Mucosa of descending colon (tissue), 3 donors: ENCODE data around the gene F10. TPM values are rescaled to one million over a fixed set of nuclear protein-coding genes. Genes with fewer than 3 reads are reported as not detected.

Source experiments
- ATAC-seq: fragments of 200-7000 bp; cut with Tn5 transposase; one replicate; pipeline ENCODE4 v1.9.1; 2020; ENCODE audit warnings: mild to moderate bottlenecking, moderate library complexity
- DNase-seq, 3 donors: peaks; one replicate each; pipeline ENCODE4 v3.0.0-alpha.2; 2020
- H3K36me3 ChIP-seq: fragments of 200-600 bp; one replicate; pipeline ENCODE4 v1.8.0; 2021; ENCODE audit warnings: low read depth, mild to moderate bottlenecking
- H3K4me1 ChIP-seq: fragments of 200-600 bp; one replicate; pipeline ENCODE4 v1.8.0; 2021; ENCODE audit warnings: low read depth, mild to moderate bottlenecking
- H3K4me3 ChIP-seq: fragments of 200-600 bp; one replicate; pipeline ENCODE4 v1.8.0; 2021; ENCODE audit warnings: mild to moderate bottlenecking
- H3K9me3 ChIP-seq: fragments of 200-600 bp; one replicate; pipeline ENCODE4 v1.8.0; 2021; ENCODE audit warnings: mild to moderate bottlenecking
- intact Hi-C, 2 donors: fragments of 100-400 bp; cut with DNase I in 1 of 2; cut with micrococcal nuclease in 1 of 2; formaldehyde crosslinking; loops; one replicate each; pipeline versions ENCODE4 v1.11.0 to v1.11.1; 2022; cut with DNase I, micrococcal nuclease
- total RNA-seq, 3 donors: library from RNA; stranded (reverse); fragmentation: NEBNext Ultra II Directional in 2 of 3; extraction: Animal tissue kit (Norgen Biotek cat#: 25700) in 2 of 3; gene quantifications; one replicate each; pipeline versions ENCODE4 v1.2.1 to v1.2.4, GENCODE V29; 2021 to 2023
- TF ChIP-seq, protein P1 (sequence below): fragments of 200-600 bp; IDR thresholded peaks from one replicate; pipeline ENCODE4 v1.8.0; 2022; ENCODE audit warnings: antibody characterized with exemption, mild to moderate bottlenecking
- donor health status: DM: no; HTN: no; CAD: no; lungs with moderate emphysema.
- donor health status: DM: no; HTN: no; CAD: no.
- donor health status: DM: no; HTN: yes; CAD: no.

F10 gene
- total RNA-seq, 3 donors from 2014 or later = 1.3 to 3.5 (median 2.0) TPM

DNA sequence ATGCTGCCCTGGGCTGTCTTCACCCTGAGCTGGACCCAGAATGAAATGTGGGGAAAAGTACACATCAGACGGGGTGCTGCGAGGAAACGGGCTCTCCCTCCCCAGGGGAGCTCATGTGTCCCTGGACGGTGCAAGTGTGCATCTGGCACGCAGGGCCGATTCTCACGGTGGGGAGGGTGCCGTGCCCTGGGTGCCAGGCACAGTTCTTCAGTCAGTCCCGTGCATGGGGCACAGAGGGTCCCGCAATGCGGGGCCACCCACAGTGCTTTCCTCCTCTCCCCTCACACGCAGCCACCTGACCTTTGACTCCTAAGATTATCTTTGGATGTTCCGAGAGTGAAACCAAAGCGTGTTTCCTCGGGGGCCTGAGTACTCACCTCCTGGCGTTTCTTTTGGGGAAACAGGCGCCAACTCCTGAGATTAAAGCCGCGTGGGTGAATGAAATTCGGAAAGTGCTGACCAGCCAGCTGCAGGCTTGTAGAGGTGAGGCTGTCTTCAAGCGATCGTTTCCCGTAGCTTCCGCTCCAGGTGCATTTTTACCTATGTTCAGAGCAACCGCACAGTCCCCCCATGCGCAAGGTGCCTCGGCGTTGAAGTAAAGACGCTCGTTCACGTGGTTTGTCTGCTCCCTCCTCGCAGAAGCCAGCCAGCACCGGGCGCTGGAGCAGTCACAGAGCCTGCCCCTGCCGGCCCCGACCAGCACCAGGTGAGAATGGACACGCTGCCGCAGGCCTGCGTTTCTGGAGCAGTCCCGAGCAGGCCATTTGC, 34.5 kb upstream of the F10 start:
- H3K36me3 ChIP-seq = no peaks in the 10 kb centered on the region
- intact Hi-C loops = no loop called here
- no peaks in the 10 kb centered on the region for H3K9me3 ChIP-seq
- H3K4me1 ChIP-seq = no peaks in the 10 kb centered on the region
- H3K4me3 ChIP-seq = no peak overlapping the region
- no peak for ATAC-seq
- peak in 1 of 3 donors; percentile 22 for DNase-seq
- TF ChIP-seq, protein P1, sequence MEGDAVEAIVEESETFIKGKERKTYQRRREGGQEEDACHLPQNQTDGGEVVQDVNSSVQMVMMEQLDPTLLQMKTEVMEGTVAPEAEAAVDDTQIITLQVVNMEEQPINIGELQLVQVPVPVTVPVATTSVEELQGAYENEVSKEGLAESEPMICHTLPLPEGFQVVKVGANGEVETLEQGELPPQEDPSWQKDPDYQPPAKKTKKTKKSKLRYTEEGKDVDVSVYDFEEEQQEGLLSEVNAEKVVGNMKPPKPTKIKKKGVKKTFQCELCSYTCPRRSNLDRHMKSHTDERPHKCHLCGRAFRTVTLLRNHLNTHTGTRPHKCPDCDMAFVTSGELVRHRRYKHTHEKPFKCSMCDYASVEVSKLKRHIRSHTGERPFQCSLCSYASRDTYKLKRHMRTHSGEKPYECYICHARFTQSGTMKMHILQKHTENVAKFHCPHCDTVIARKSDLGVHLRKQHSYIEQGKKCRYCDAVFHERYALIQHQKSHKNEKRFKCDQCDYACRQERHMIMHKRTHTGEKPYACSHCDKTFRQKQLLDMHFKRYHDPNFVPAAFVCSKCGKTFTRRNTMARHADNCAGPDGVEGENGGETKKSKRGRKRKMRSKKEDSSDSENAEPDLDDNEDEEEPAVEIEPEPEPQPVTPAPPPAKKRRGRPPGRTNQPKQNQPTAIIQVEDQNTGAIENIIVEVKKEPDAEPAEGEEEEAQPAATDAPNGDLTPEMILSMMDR = no peak

DNA sequence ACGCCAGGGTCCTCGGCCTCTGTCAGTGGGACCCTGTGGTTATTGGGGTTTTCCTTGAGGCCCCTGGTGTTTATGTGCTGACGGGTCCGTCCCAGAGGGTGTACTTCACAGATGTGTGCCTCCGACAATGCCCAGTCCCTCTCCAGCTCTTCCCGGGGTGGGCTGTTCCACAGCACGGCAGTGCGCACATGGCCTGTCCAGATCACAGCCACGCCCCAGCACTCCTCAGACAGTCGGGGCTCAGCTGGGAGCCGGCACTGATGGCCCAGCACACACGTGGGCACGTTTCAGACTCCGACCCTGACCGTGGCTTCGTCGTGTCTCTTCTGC, 33.9 kb upstream of the F10 start:
- no peaks in the 10 kb centered on the region for H3K9me3 ChIP-seq
- no peaks in the 10 kb centered on the region for H3K4me1 ChIP-seq
- ATAC-seq = no peak
- no peaks in the 10 kb centered on the region for H3K36me3 ChIP-seq
- TF ChIP-seq, protein P1 = no peak
- H3K4me3 ChIP-seq = no peak overlapping the region
- peak in 1 of 3 donors; percentile 31 for DNase-seq
- intact Hi-C loops = no loop called here

DNA sequence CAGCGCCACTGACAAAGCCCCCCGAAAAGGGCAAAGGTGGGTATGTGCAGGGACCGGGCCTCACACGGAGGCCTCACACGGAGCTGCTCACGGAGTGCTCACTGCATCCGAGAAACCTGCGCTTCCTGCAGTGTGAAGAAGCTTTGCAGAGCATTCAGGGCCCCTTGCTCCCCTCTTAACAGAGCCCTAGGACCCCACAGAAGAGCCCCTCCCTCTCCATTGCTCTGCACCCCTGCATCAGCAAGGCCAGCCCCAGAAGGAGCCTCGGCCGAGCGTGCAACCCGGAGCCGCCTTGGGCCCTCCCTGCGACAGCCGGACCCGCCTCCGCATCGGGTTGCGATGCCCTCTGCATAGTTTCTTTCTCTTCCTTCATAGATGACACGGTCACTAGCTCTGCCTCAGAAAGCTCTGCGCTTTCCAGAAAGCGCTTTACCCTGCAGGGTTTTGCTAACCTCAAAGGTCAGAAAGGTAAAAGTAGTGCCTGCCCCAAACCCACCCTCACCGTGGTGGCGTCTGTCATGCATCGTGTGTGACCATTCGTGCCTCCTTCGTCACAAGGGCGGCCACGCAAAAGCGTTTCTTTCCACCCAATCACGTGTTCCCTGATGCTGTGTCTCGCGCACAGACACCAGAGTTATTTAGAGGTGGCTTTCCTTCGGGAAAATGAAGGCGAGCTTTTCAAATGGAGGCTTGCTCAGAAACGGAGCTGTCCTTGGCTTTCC, 32.7 kb upstream of the F10 start:
- DNase-seq (peak in 1 of 3 donors; percentile 16), ATAC-seq (no peak)
- H3K4me1 ChIP-seq = no peaks in the 10 kb centered on the region
- H3K36me3 ChIP-seq = no peaks in the 10 kb centered on the region
- TF ChIP-seq, protein P1 = no peak
- intact Hi-C loops = no loop called here
- no peak overlapping the region for H3K4me3 ChIP-seq
- no peaks in the 10 kb centered on the region for H3K9me3 ChIP-seq

DNA sequence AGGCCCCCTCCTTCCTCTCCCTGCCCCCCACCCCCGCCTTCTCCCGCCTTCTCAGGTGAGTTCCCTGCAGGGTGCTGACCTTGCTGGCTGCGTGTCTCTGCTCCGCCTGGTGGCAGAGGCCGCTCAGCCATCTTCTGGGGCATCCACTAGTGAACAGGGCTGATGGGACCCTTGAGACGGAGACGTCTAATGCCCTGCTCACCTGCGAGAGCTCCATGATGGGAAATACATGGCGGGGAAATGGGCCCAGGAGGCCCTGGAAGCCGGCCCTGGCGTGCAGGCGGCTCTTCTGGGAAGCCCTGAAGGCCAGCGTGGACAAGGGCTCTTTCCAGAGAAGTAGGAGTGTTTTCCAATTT, 32.2 kb upstream of the F10 start:
- no peaks in the 10 kb centered on the region for H3K36me3 ChIP-seq
- TF ChIP-seq, protein P1 = no peak
- H3K9me3 ChIP-seq = no peaks in the 10 kb centered on the region
- intact Hi-C loops = no loop called here
- no peaks in the 10 kb centered on the region for H3K4me1 ChIP-seq
- H3K4me3 ChIP-seq = no peak overlapping the region
- DNase-seq (peak in 1 of 3 donors; percentile 16), ATAC-seq (no peak)

DNA sequence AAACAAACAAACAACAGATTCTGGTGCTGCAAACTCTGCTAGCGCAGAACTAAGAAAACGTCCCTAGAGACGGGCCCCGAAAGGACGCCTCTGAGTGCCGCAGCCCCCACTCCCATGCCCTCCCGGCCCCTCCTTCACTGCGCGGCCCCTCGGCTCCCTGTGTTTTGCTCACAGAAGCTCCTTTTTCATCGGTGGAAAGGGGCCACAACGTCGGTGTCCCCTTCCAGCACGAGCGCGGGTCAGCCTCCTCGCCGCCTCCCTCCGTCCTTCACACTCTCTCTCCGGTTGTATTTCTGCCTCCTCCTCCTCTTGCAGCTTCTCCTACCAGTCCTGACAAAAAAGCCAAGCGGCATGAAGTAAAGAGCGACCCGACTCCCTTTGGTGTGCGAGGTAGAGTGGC, 31.8 kb upstream of the F10 start:
- Histone ChIP-seq H3K4me3 (no peak overlapping the region), H3K36me3 (no peaks in the 10 kb centered on the region), H3K9me3 (no peaks in the 10 kb centered on the region), H3K4me1 (no peaks in the 10 kb centered on the region)
- intact Hi-C loops = no loop called here
- TF ChIP-seq, protein P1 = no peak
- DNase-seq (peak in 1 of 3 donors; percentile 15), ATAC-seq (no peak)
